ENCODE data around the gene GPT2. TPM values are rescaled to one million over a fixed set of nuclear protein-coding genes. Genes with fewer than 3 reads are reported as not detected.

GPT2 gene
- total RNA-seq, 4 donors from 2014 or later = 42.5 to 126 (median 61.3) TPM

DNA sequence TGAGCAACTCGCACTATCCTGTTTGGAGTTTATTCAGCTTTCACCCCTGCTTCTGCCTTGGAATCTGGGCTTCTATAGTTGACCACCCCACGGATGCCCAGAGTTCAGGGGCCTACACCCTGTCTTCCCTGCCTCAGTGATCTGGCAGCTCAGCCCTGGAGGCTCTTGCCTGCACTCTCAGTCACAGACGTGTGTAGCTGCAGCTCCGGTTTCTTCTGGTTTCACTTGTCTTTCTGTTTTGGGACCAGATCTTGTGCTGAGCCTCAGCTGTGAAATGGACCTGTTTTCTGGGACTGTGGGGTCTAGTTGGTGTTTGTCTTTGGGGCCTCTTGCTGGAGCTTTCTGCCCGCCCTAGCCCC is 5.8 kb downstream of the GPT2 start:
- WGBS, 2 donors = 58 to 73% methylated on average over 5 of the region's 5 CpGs
- no peak for DNase-seq (ENCODE audit: low spot score in 2 of 2)
- TF ChIP-seq, protein P1, sequence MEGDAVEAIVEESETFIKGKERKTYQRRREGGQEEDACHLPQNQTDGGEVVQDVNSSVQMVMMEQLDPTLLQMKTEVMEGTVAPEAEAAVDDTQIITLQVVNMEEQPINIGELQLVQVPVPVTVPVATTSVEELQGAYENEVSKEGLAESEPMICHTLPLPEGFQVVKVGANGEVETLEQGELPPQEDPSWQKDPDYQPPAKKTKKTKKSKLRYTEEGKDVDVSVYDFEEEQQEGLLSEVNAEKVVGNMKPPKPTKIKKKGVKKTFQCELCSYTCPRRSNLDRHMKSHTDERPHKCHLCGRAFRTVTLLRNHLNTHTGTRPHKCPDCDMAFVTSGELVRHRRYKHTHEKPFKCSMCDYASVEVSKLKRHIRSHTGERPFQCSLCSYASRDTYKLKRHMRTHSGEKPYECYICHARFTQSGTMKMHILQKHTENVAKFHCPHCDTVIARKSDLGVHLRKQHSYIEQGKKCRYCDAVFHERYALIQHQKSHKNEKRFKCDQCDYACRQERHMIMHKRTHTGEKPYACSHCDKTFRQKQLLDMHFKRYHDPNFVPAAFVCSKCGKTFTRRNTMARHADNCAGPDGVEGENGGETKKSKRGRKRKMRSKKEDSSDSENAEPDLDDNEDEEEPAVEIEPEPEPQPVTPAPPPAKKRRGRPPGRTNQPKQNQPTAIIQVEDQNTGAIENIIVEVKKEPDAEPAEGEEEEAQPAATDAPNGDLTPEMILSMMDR (IDR thresholded peaks at IDR 0.05) = no peak
- TF ChIP-seq POLR2A (IDR thresholded peaks at IDR 0.05) (no peak), EP300 (IDR thresholded peaks at IDR 0.05) (no peak)

GRCh38 chr16:46891910-46892309 is 7.7 kb downstream of the GPT2 start:
- no peaks in the 10 kb centered on the region for H3K9me3 ChIP-seq
- no peaks in the 10 kb centered on the region for H3K36me3 ChIP-seq
- H3K27ac ChIP-seq = no peak overlapping the region
- WGBS, 2 donors = 78 to 94% methylated on average over 1 of the region's 1 CpG
- no peak for TF ChIP-seq EP300 (IDR thresholded peaks at IDR 0.05)
- TF ChIP-seq, protein P1 (IDR thresholded peaks at IDR 0.05) = no peak
- TF ChIP-seq POLR2A (IDR thresholded peaks at IDR 0.05) = no peak
- no peak for DNase-seq (ENCODE audit: low spot score in 2 of 2)
- H3K4me3 ChIP-seq = no peak overlapping the region
- no peaks in the 10 kb centered on the region for H3K27me3 ChIP-seq
- H3K4me1 ChIP-seq = peaks cover 0 to 42% (median 11%) of the 10 kb centered on the region in 4 donors

More for the DNA sequence above, 5.8 kb downstream of the GPT2 start:
- H3K36me3 ChIP-seq = no peaks in the 10 kb centered on the region
- H3K27ac ChIP-seq = peak overlapping the region in 2 of 4 donors; percentile 32 to 62
- H3K9me3 ChIP-seq = no peaks in the 10 kb centered on the region
- H3K4me1 ChIP-seq = peaks cover 0 to 41% (median 8%) of the 10 kb centered on the region in 4 donors
- no peak overlapping the region for H3K4me3 ChIP-seq
- no peaks in the 10 kb centered on the region for H3K27me3 ChIP-seq

DNA sequence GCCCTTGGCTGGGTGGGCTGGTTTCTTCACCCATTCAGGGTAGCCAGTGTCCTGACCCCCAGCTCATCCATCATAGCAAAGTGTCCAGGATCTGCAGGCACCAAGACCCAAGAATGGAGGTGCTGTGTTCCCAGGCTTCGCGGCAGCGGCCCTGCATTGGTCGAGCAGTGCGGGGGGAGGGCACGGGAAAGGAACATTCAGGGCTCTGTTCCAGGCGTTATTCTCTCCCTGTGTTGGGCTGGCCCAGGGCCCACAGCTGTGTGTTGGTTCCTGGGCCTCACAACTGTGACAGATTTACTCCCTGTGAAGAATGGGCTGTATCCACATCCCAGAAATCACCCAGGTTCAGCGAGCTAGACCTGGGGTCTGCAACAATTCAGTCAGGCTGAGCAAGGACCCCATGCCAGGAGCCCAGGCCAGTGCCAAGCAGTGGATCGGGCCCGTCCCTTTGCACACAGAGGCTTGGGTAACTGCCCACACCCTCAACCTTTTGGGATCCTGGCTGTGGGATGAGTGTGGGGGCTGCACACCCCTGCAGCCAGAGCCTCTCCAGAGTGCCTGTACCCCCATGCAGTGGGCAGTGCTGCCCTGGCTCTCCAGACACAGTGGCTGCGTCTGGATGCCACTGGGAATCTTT is 10.0 kb downstream of the GPT2 start:
- Histone ChIP-seq H3K4me3 (no peak overlapping the region), H3K9me3 (no peaks in the 10 kb centered on the region), H3K27me3 (no peaks in the 10 kb centered on the region), H3K36me3 (peaks cover 0 to 11% (median 0%) of the 10 kb centered on the region in 3 donors), H3K4me1 (peaks cover 0 to 46% (median 14%) of the 10 kb centered on the region in 4 donors), H3K27ac (peak overlapping the region in 3 of 4 donors; percentile 2 to 73 (median 64))
- TF ChIP-seq EP300 (IDR thresholded peaks at IDR 0.05) = no peak
- TF ChIP-seq, protein P1 (IDR thresholded peaks at IDR 0.05) = no peak
- no peak for TF ChIP-seq POLR2A (IDR thresholded peaks at IDR 0.05)
- WGBS, 2 donors = 10 to 36% methylated on average over 4 to 8 of the region's 11 CpGs
- no peak for DNase-seq (ENCODE audit: low spot score in 2 of 2)

DNA sequence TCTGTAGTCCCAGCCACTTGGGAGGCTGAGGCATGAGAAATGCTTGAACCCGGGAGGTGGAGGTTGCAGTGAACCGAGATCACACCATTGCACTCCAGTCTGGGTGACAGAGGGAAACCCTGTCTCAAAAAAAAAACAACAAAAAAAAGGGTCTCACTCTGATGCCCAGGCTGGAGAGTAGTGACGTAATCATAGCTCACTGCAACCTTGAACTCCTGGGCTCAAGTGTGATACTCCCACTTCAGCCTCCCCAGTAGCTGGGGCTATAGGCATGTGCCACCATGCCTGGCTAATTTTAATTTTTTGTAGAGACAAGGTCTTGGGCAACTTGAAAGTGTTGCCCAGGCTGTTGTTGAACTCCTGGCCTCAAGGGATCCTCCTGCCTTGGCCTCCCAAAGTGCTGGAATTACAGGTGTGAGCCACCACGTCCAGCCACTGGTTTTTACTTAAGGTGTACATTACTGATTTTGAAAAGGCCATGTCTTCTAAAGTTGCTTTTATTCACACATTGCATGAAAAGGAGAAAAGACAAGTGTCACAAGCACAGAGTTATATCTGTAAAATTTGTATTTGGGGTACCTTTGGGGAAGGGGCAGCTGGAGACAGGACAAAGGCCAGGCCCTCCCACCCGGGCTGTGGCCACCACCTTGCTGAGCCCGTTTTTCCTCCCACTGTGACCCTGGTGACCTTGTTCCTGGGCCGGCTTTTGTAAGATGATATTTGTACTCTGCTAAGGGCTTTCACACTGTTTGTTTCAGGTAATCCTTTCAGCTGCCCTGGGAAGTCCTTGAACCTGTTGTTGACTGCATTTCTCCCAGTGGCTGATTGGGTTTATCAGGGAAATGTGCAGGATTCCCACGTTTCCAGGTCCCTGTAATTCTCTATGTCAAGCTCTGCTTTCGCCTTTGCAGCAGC is 11.5 kb downstream of the GPT2 start:
- 61 to 62% methylated on average over 9 of the region's 9 CpGs for WGBS, 2 donors
- H3K27me3 ChIP-seq = no peaks in the 10 kb centered on the region
- TF ChIP-seq, protein P1 (IDR thresholded peaks at IDR 0.05) = no peak
- TF ChIP-seq EP300 (IDR thresholded peaks at IDR 0.05) (no peak), POLR2A (IDR thresholded peaks at IDR 0.05) (no peak)
- no peak overlapping the region for H3K4me3 ChIP-seq
- no peak for DNase-seq (ENCODE audit: low spot score in 2 of 2)
- H3K4me1 ChIP-seq = peaks cover 0 to 56% (median 14%) of the 10 kb centered on the region in 4 donors
- no peaks in the 10 kb centered on the region for H3K9me3 ChIP-seq
- peaks cover 0 to 19% (median 0%) of the 10 kb centered on the region in 3 donors for H3K36me3 ChIP-seq
- H3K27ac ChIP-seq = peak overlapping the region in 3 of 4 donors; percentile 51 to 83 (median 73)

Measured in tibial nerve (tissue), 4 donors.